VCaP (cell line): ENCODE data around the gene THAP11.
"Not testable (repeated sequence)": the region's sequence is repeated elsewhere in the genome, so short reads cannot be mapped to it uniquely, and the experiment has no call there.

ENCODE experiments used
- H3K27ac ChIP-seq: fragments of 450-650 bp; 2 replicates; pipeline ENCODE4 v1.5.1; 2017
- CTCF ChIP-seq: fragments of 450-650 bp; conservative IDR thresholded peaks from 2 replicates; pipeline ENCODE4 v1.5.1; 2017; ENCODE audit warnings: mild to moderate bottlenecking, moderate library complexity

The THAP11 gene

DNA sequence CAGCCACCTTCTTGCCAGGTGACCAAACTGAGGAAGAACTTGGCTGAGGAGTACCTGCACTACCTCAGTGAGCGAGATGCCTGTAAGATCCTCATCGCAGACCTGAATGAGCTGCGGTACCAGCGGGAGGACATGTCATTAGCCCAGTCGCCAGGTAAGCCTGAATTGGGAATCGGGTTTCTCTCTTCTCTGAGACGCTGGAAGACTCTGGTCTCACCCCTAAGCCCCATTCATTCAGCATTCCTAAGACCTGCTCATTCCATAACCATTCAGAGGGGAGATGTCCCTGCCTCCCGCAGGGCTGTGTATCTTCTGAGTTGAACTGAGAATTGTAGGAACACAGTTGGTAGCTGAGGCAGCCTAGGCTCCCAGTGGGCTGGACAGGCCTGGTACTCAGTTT, 17.0 kb upstream of the THAP11 start:
- no peak overlapping the region for H3K27ac ChIP-seq
- no peak for TF ChIP-seq CTCF

DNA sequence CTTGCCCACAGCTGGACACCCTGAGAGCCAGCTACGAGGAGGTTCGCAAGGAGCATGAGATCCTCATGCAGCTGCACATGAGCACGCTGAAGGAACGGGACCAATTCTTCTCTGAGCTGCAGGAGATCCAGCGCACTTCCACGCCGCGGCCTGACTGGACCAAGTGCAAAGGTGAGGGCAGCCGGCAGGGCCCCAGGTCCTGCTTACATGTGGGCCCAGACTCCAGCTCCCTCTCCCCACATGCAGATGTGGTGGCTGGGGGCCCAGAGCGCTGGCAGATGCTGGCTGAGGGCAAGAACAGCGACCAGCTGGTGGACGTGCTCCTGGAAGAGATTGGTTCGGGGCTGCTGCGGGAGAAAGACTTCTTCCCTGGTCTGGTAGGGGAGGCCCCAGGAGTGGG, 16.2 kb upstream of the THAP11 start:
- TF ChIP-seq CTCF, result no peak
- H3K27ac ChIP-seq, result no peak overlapping the region

- TF ChIP-seq CTCF, result no peak
- H3K27ac ChIP-seq, result no peak overlapping the region
Observed at GRCh38 chr16:67828651-67829050, 13.5 kb upstream of the THAP11 start.

- peak overlapping the region; percentile 65; the same call in 1 of the 2 replicates for H3K27ac ChIP-seq
- TF ChIP-seq CTCF, result no peak
Observed at GRCh38 chr16:67833030-67833414, 9.1 kb upstream of the THAP11 start.

DNA sequence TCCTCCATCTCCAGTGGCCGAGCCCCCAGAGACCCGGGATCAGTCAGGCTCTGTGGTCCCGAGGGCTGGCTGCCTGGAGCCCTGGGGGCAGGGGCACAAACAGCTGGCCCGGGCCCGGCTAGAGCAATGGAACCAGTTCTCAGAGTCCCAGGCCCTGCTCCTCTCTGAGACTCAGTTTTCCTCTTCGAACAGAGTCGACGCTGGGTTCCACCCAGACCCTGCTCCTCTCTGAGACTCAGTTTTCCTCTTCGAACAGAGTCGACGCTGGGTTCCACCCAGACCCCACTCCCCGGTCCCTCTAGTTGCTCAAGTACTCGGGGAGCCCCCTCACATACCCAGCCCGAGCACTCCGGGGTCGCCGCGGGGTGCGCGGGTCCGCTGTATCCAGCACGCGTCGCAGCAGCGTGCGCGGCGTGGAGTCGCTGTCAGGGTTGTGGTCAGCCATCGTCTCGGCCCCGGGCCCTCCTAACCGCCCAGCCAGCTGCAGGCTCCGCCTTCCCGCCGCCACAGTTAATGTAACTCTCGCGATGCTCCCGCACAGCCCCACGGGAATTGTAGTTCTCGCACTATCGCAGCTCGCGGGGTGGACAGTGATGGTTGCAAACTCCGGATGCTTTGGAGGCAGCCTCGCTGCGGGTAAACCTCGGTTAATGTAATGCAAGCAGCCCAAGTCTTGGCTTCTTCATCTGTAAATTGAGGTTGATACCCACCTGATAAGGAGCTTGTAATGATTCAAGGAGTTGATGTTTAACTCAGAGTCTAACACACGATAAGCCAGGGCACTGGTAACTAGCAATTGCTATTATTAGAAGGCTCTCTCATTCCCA, 8.5 kb upstream of the THAP11 start:
- TF ChIP-seq CTCF, result no peak
- H3K27ac ChIP-seq, result peak overlapping the region; percentile 65; the same call in 1 of the 2 replicates

GRCh38 chr16:67834242-67834614, 7.9 kb upstream of the THAP11 start:
- TF ChIP-seq CTCF, result no peak
- peak overlapping the region; percentile 65; the same call in 1 of the 2 replicates for H3K27ac ChIP-seq

DNA sequence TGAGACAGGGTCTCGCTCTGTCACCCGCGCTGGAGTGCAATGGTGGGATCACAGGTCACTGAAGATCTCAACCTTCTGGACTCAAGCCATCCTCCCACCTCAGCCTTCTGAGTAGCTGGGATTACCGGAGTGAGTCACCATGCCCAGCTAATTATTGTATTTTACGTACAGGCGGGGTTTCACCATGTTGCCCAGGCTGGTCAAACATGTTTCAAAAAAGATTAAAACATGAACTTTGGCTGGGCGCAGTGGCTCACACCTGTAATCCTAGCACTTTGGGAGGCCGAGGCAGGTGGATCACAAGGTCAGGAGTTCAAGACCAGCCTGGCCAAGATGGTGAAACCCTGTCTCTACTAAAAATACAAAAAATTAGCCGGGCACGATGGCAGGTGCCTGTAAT, 4.9 kb upstream of the THAP11 start:
- not testable (repeated sequence) for H3K27ac ChIP-seq

DNA sequence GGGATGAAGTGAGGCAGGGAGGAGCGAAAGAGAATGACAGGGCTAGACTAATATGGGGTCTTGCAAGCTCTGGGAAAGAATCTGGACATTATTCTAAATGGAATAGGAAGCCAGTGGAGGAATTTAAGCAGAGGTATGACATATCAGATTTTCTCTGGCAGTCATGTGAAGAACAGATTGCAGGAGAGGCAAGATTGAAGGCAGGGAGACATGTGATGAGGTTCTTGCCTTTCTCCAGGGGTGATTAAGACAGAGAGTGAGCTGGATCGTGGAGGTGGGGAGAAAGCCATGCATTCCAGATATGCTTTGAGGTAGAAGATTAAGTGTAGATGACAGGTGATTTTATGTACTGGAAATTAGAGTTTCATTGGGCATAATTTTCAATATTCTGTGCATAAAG, 4.3 kb upstream of the THAP11 start:
- no peak for TF ChIP-seq CTCF
- H3K27ac ChIP-seq, result no peak overlapping the region
